Thymus (tissue), 11 donors: ENCODE results near the gene TAS2R16. TPM values are rescaled to one million over a fixed set of nuclear protein-coding genes. Genes with fewer than 3 reads are reported as not detected.
"Not testable (repeated sequence)": the region's sequence is repeated elsewhere in the genome, so short reads cannot be mapped to it uniquely, and the experiment has no call there.

ENCODE experiments used
- DNase-seq, 9 donors: peaks; one replicate each; pipeline ENCODE4 v3.0.0-alpha.2; 2013; ENCODE audit warnings: low spot score in 9 of 9, low read depth in 6 of 9, missing footprints in 1 of 9
- H3K27ac ChIP-seq, 2 donors: one replicate each; pipeline ENCODE4 v1.5.1; 2013; ENCODE audit warnings: control low read depth in 1 of 2, low read depth in 1 of 2, low read length in 1 of 2, mild to moderate bottlenecking in 1 of 2, moderate library complexity in 1 of 2
- H3K27me3 ChIP-seq, 2 donors: one replicate each; pipeline ENCODE4 v1.5.1; 2013; ENCODE audit warnings: low read length in 1 of 2; ENCODE audit not compliant: control insufficient read depth in 2 of 2, insufficient read depth in 1 of 2
- H3K36me3 ChIP-seq, 2 donors: one replicate each; pipeline ENCODE4 v1.5.1; 2013; ENCODE audit warnings: low read length in 1 of 2, mild to moderate bottlenecking in 1 of 2, moderate library complexity in 1 of 2; ENCODE audit not compliant: control insufficient read depth in 2 of 2, insufficient read depth in 2 of 2
- H3K4me1 ChIP-seq, 2 donors: one replicate each; pipeline ENCODE4 v1.5.1; 2013; ENCODE audit warnings: low read length in 2 of 2; ENCODE audit not compliant: control insufficient read depth in 2 of 2, insufficient read depth in 2 of 2
- H3K4me3 ChIP-seq, 2 donors: one replicate each; pipeline ENCODE4 v1.5.1; 2013; ENCODE audit warnings: low read length in 2 of 2, control low read depth in 1 of 2, mild to moderate bottlenecking in 1 of 2
- H3K9me3 ChIP-seq, 2 donors: one replicate each; pipeline ENCODE4 v1.5.1; 2013; ENCODE audit warnings: low read length in 1 of 2, mild to moderate bottlenecking in 1 of 2; ENCODE audit not compliant: control insufficient read depth in 2 of 2, insufficient read depth in 1 of 2
- WGBS: extraction: QIAGEN DNeasy Blood & Tissue Kit; methylation state at CpG from one replicate; pipeline ENCODE4 v1.1.7; 2013; 5-methylcytosine and 5-hydroxymethylcytosine counted together
- polyA plus RNA-seq: library from polyadenylated mRNA; stranded (reverse); fragments of 200-250 nt; gene quantifications from one replicate; pipeline ENCODE4 v1.2.3, GENCODE V29; 2013
- total RNA-seq: library from RNA; stranded (reverse); fragments of 120-200 nt; gene quantifications from one replicate; pipeline ENCODE4 v1.2.4, GENCODE V29; 2013
- donor health status: healthy.

Gene TAS2R16
- total and polyA plus RNA-seq, 2 donors, result not detected

DNA sequence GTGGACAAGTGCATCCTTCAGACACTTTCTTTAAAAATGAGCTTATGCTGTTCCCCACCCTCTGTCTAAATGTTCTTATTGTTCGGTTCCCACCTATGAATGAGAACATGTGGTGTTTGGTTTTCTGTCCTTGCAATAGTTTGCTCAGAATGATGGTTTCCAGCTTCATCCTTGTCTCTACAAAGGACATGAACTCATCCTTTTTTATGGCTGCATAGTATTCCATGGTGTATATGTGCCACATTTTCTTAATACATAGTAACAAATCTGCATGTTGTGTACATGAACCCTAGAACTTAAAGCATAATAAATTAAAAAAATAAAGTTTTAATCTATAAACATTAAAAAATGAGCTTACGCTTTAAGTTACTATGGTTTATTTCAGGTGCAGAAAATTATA is 41.8 kb downstream of the TAS2R16 start:
- H3K36me3 ChIP-seq, H3K9me3 ChIP-seq, H3K27me3 ChIP-seq, DNase-seq, H3K4me3 ChIP-seq, H3K27ac ChIP-seq, H3K4me1 ChIP-seq: not testable (repeated sequence)
- 97% methylated on average over 2 of the region's 2 CpGs for WGBS

DNA sequence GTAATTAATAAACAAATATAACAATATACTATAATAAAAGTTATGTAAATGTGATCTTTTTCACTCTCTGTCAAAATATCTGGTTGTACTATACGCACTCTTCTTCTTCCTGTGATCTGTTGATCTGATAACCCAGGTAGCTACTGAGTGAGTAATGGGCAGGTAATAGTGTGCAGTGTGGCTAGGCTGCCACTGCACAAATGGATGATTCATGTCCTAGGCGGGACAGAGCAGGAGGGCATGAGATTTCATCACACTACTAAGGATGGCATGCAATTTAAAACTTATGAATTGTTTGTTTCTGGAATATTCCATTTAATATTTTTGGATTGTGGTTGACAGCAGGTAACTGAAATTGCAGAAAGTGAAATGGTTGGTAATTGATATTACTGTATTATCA is 44.5 kb downstream of the TAS2R16 start:
- H3K27me3 ChIP-seq, result no peaks in the 10 kb centered on the region
- no peak for DNase-seq
- H3K4me1 ChIP-seq, result no peaks in the 10 kb centered on the region
- WGBS, result 92% methylated on average over 2 of the region's 2 CpGs
- H3K36me3 ChIP-seq, result no peaks in the 10 kb centered on the region
- H3K9me3 ChIP-seq, result no peaks in the 10 kb centered on the region
- H3K4me3 ChIP-seq, result no peak overlapping the region
- H3K27ac ChIP-seq, result no peak overlapping the region

DNA sequence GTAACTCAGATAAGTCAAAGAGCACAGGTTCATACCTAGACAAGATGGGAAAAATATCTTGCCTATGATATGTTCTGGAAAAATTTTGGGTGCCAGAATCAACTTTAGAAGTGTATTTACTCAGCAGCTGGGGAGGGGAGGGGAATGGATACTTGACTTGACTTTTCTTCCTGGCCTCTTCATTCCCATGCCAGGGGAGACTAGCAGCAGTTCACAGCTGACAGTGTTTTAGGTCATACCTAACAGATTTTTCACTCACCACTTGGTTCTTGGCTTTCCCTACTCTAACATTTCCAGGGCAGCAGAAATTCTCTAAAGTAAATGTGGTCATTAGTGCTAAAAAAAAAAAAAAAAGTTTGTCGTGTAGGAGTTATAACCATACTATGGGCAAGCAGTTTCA is 46.3 kb downstream of the TAS2R16 start:
- 86% methylated on average over 1 of the region's 1 CpG for WGBS
- H3K4me1 ChIP-seq, result no peaks in the 10 kb centered on the region
- no peak overlapping the region for H3K4me3 ChIP-seq
- no peaks in the 10 kb centered on the region for H3K36me3 ChIP-seq
- no peaks in the 10 kb centered on the region for H3K27me3 ChIP-seq
- DNase-seq, result no peak
- no peaks in the 10 kb centered on the region for H3K9me3 ChIP-seq
- no peak overlapping the region for H3K27ac ChIP-seq

Other genes with a start within 250 kb of the TAS2R16 start
- 7.4 TPM for gene CADPS2, start 109.2 kb downstream of the TAS2R16 start, total RNA-seq
- gene CADPS2, start 109.2 kb downstream of the TAS2R16 start, polyA plus RNA-seq, result 9.5 TPM
- under 0.01 TPM for gene SLC13A1, start 204.3 kb upstream of the TAS2R16 start, total RNA-seq
- 0.02 TPM for gene SLC13A1, start 204.3 kb upstream of the TAS2R16 start, polyA plus RNA-seq